ENCODE results near the gene NUMA1. TPM values are rescaled to one million over a fixed set of nuclear protein-coding genes. Genes with fewer than 3 reads are reported as not detected.

The NUMA1 gene
- total and polyA plus RNA-seq, 2 of the 13 experiments (the other 11 are each of a cell fraction or from before 2014, with no cell fraction given) = 57.3 to 60.2 TPM

DNA sequence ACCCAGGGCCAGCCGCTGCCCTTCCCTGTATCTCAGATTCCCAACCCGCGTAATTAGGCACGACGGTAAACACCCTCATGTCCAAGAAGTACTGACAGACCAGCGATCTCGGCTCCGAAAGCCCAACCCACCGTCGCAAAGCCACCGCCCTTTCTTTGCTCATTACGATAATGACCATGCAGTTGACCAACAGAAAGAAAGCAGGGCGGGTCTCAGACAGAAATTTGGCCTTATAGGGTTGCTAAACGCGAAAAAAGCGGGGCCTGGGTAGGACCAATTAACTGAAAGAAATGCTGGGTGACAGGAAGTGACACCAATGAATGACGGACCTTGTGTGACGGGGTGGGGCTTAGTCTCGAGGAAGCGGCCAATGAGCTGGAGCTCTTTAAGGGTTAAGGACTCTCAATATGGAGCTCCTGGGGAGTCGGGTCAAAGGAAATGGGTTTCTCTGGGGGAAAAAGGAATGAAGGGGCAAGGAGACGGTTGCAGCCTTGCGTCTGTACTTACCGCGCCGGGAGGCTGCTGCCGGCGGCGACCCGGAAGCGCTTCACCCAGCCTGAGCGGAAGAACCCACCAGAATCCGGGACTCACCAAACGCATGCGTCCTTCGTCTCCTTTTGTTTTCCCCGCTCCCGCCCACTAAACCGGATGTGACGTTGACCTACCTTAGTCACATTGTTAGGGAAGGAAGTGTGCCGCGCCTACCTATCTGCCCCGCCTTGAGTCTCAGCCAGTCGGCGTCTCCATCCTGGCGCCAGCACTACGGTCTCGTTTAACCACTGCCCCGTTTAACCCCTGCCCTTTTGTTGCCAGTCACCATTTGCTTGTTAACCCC lies 32.0 kb upstream of the NUMA1 start, which contains the start of gene ANAPC15 (continued):
- TF ChIP-seq, protein P1, sequence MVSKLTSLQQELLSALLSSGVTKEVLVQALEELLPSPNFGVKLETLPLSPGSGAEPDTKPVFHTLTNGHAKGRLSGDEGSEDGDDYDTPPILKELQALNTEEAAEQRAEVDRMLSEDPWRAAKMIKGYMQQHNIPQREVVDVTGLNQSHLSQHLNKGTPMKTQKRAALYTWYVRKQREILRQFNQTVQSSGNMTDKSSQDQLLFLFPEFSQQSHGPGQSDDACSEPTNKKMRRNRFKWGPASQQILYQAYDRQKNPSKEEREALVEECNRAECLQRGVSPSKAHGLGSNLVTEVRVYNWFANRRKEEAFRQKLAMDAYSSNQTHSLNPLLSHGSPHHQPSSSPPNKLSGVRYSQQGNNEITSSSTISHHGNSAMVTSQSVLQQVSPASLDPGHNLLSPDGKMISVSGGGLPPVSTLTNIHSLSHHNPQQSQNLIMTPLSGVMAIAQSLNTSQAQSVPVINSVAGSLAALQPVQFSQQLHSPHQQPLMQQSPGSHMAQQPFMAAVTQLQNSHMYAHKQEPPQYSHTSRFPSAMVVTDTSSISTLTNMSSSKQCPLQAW (CRISPR knock-in tag; IDR thresholded peaks at IDR 0.05) = peak; percentile 52
- 0 out of 2 replicates have a peak, but pooled peaks have one; percentile 9 for TF ChIP-seq ZNF7 (CRISPR knock-in tag; IDR thresholded peaks at IDR 0.05)
- no peak for TF ChIP-seq MTA3 (CRISPR knock-in tag; IDR thresholded peaks at IDR 0.05)
- 0 out of 2 replicates have a peak, but pooled peaks have one; percentile 81 for TF ChIP-seq AHR (CRISPR knock-in tag; IDR thresholded peaks at IDR 0.05)
- TF ChIP-seq RFX3 (CRISPR knock-in tag; IDR thresholded peaks at IDR 0.05) = no peak
- TF ChIP-seq NONO (IDR thresholded peaks at IDR 0.05) = no peak
- peak; percentile 49; the same call in 1 of the 2 replicates for TF ChIP-seq NONO (CRISPR knock-in tag; conservative IDR thresholded peaks at IDR 0.05)
- no peak for TF ChIP-seq SMAD1 (CRISPR knock-in tag; IDR thresholded peaks at IDR 0.05; ENCODE audit: borderline replicate concordance, low read depth)
- TF ChIP-seq HNRNPK (IDR thresholded peaks at IDR 0.05; ENCODE audit: low read depth, low read length, poor library complexity, severe bottlenecking) = no peak
- TF ChIP-seq MTA1 (CRISPR knock-in tag; IDR thresholded peaks at IDR 0.05; ENCODE audit: borderline replicate concordance) = no peak
- no peak for TF ChIP-seq ZNF674 (CRISPR knock-in tag; IDR thresholded peaks at IDR 0.05; ENCODE audit: low read depth)
- 0 out of 2 replicates have a peak, but pooled peaks have one; percentile 68 for TF ChIP-seq WIZ (CRISPR knock-in tag; IDR thresholded peaks at IDR 0.05)
- TF ChIP-seq ZNF256 (CRISPR knock-in tag; conservative IDR thresholded peaks at IDR 0.05) = 0 out of 2 replicates have a peak, but pooled peaks have one; percentile 67
- TF ChIP-seq, protein P2, sequence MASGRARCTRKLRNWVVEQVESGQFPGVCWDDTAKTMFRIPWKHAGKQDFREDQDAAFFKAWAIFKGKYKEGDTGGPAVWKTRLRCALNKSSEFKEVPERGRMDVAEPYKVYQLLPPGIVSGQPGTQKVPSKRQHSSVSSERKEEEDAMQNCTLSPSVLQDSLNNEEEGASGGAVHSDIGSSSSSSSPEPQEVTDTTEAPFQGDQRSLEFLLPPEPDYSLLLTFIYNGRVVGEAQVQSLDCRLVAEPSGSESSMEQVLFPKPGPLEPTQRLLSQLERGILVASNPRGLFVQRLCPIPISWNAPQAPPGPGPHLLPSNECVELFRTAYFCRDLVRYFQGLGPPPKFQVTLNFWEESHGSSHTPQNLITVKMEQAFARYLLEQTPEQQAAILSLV (CRISPR knock-in tag; IDR thresholded peaks at IDR 0.05; ENCODE audit: borderline replicate concordance) = peak; percentile 70
- peak; percentile 99 for TF ChIP-seq NR2C2 (CRISPR knock-in tag; IDR thresholded peaks at IDR 0.05; ENCODE audit: borderline replicate concordance)
- TF ChIP-seq, protein P3, sequence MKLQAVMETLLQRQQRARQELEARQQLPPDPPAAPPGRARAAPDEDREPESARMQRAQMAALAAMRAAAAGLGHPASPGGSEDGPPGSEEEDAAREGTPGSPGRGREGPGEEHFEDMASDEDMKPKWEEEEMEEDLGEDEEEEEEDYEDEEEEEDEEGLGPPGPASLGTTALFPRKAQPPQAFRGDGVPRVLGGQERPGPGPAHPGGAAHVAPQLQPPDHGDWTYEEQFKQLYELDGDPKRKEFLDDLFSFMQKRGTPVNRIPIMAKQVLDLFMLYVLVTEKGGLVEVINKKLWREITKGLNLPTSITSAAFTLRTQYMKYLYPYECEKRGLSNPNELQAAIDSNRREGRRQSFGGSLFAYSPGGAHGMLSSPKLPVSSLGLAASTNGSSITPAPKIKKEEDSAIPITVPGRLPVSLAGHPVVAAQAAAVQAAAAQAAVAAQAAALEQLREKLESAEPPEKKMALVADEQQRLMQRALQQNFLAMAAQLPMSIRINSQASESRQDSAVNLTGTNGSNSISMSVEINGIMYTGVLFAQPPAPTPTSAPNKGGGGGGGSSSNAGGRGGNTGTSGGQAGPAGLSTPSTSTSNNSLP (IDR thresholded peaks at IDR 0.05; ENCODE audit: low read depth, low read length) = 0 out of 2 replicates have a peak, but pooled peaks have one; percentile 14
- peak; percentile 51; the same call in 1 of the 2 replicates for TF ChIP-seq ZNF563 (CRISPR knock-in tag; IDR thresholded peaks at IDR 0.05)
- TF ChIP-seq HDAC1 (CRISPR knock-in tag; IDR thresholded peaks at IDR 0.05) = peak; percentile 65
- TF ChIP-seq, protein P4, sequence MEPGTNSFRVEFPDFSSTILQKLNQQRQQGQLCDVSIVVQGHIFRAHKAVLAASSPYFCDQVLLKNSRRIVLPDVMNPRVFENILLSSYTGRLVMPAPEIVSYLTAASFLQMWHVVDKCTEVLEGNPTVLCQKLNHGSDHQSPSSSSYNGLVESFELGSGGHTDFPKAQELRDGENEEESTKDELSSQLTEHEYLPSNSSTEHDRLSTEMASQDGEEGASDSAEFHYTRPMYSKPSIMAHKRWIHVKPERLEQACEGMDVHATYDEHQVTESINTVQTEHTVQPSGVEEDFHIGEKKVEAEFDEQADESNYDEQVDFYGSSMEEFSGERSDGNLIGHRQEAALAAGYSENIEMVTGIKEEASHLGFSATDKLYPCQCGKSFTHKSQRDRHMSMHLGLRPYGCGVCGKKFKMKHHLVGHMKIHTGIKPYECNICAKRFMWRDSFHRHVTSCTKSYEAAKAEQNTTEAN (CRISPR knock-in tag; conservative IDR thresholded peaks at IDR 0.05) = 0 out of 2 replicates have a peak, but pooled peaks have one; percentile 44
- TF ChIP-seq TBX3 (IDR thresholded peaks at IDR 0.05; ENCODE audit: borderline replicate concordance) = peak; percentile 32; the same call in 1 of the 2 replicates
- 0 out of 2 replicates have a peak, but pooled peaks have one; percentile 40 for TF ChIP-seq NR2F6 (IDR thresholded peaks at IDR 0.05)
- TF ChIP-seq NR2F6 (CRISPR knock-in tag; IDR thresholded peaks at IDR 0.05) = 0 out of 2 replicates have a peak, but pooled peaks have one; percentile 31
- TF ChIP-seq TAF1 (CRISPR knock-in tag; IDR thresholded peaks at IDR 0.05) = peak; percentile 62; the same call in 1 of the 2 replicates
- TF ChIP-seq PHF8 (CRISPR knock-in tag; IDR thresholded peaks at IDR 0.05) = peak; percentile 86
